ENCODE results near the gene LINS1.

GRCh38 chr15:100616700-100617099, 14.7 kb upstream of the LINS1 start:
- TF ChIP-seq CTCF (IDR thresholded peaks at IDR 0.05) (no peak), EZH2 (IDR thresholded peaks at IDR 0.05; ENCODE audit: borderline replicate concordance, insufficient read depth, low read depth, low read length, poor library complexity, severe bottlenecking) (no peak)
